Renal pelvis (tissue), 4 donors: ENCODE measurements around the gene SNX1. TPM values are rescaled to one million over a fixed set of nuclear protein-coding genes. Genes with fewer than 3 reads are reported as not detected.
"Not testable (repeated sequence)": the region's sequence is repeated elsewhere in the genome, so short reads cannot be mapped to it uniquely, and the experiment has no call there.

Source experiments
- DNase-seq: peaks from one replicate; pipeline ENCODE4 v3.0.0-alpha.2; 2013
- polyA plus RNA-seq, 3 donors: library from polyadenylated mRNA; unstranded; fragments of 120-200 nt; gene quantifications; one replicate each; pipeline ENCODE4 v1.2.1, GENCODE V29; 2013; ENCODE audit not compliant: insufficient read length in 3 of 3

SNX1 gene
- polyA plus RNA-seq, 3 donors: 103 to 120 (median 114) TPM

DNA sequence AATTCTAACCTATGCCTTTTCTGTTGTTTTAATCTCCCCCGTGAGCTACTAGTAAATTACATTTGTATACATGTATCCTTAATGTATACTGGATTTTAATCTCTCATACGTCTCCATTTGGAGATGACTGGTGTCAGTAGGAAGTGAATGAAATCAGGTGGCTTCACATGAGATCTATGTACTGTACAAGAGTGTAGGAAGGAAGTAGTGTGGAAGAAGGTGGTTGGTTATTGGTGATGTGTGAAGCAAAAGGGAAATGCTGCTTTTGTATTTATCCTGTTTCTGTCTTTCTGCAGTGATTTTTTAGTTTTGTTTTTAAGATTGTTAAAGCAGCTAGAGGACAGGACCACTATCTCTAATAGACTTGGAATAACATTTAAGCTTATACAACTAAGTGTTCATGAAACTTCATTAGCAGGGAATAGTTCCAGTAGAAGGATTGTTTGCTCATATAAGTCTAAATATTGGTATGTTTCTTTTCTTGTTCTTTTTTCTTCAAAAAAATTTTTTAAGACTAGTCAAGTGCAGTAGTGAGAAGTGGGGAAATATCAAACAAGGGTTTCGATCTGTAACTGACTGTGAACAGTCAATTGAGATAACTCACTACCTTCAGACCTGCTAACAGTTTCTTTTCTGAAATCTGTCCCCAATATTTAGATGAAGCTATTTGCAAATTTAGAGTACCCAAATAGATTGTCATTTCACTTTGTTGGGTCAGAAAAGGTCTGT, 15.3 kb downstream of the SNX1 start:
- no peak for DNase-seq

DNA sequence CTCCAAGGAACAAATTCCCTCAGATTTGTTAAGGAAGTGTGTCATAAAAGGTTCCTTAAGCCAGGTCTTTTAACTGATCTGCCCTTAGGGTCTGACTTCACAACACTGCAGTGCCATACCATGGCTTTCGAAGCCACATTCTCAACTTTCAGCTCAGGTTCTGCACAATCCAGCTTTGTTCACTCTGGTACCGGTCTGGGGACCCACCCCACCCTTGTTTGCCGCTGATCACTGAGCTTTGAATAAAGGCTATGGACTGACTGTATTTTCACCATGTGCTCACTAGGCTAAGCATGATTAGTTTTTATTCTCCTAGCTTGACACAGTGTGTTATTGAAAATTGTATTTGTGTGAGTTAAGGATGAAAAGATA, 15.9 kb downstream of the SNX1 start:
- DNase-seq: no peak

DNA sequence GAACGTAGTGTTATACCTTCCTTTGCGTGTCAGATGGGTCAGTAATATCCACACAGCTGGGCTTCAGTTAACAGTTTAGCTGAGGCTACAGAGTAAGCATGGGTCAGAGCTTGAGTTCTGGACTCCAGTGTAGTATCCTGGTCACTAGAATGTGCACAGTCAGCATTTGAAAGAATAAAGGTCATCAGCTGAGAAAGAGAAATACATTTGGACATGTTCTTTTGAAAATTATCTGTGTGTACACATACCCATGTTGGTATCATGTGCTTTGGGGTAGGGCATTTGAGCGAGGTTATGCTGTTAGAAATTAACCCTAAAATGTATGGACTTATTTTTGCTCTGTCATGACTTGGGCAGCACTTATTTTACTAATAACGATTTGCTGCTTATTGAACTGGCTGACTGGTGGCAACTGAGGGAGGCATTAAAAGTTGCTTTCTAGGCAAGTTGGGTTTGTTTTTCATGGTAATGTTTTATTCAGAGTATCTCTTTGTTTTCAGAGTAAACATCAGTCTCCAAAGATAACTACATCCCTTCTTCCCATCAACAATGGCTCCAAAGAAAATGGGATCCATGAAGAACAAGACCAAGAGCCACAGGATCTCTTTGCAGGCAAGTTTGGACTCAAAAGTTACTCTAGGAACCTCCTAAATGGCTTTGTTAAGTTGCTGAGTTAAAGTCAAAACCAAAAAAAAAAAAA, 16.4 kb downstream of the SNX1 start:
- DNase-seq: no peak

DNA sequence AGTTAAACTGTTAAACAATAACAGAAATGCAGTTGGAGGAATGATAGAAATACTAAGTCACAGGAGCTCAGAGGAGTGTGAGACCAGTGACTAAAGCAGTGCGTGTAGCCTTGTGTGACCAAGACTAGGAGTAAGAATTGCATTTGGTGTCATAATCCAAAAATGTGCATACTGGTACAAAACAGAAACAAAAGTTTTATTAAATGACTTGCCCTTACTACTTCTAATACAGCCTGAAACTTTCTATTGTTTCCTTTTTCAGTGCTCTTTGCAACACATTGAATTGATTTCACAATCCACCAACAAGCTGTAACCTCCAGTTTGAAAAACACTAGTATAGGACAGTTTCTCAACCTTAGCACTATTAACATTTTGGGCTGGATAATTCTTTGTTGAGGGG, 17.1 kb downstream of the SNX1 start:
- DNase-seq: no peak

DNA sequence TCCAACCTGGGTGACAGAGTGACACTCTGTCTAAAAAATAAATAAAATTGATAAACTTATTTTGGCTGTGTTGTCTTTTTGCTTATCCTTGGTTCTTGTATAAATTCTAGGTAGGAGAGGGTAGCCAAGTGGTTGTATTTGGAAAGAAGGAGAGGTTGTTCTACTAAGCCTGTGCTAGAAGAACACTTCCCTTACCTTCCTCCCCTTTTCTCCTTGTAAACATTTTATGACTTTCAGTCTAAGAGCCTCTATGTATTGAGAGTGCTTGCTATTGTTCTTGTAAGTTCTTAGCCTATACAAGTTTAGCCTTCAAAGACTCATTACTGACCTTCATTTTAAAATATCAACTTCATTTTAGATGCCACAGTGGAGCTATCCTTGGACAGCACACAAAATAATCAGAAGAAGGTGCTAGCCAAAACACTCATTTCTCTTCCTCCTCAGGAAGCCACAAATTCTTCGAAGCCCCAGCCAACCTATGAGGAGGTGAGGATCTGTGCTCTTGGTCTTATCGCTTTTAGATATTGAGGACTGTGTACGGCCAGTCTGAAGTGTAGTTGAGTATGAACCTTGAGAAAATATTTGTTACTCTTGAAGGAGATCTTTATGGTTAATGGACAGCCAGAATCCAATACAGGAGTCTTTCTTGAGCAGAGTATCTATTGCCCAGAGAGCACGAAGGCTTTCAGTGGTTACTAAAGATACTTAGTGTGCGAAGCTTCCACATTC, 22.1 kb downstream of the SNX1 start:
- DNase-seq: no peak

DNA sequence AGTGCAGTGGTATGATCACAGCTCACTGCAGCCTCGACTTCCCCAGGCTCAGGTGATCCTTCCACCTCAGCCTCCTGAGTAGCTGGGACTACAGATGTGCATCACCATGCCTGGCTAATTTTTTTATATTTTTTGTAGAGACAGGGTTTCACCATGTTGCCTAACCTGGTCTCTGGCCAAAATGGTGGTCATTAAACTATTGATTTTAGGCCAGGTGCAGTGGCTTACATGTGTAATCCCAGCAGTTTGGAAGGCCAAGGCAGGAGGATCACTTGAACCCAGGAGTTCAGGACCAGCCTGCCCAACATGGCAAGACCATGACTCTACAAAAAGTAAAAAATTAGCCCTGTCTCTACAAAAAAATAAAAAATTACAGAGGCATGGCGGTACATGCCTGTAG, 24.5 kb downstream of the SNX1 start:
- not testable (repeated sequence) for DNase-seq

DNA sequence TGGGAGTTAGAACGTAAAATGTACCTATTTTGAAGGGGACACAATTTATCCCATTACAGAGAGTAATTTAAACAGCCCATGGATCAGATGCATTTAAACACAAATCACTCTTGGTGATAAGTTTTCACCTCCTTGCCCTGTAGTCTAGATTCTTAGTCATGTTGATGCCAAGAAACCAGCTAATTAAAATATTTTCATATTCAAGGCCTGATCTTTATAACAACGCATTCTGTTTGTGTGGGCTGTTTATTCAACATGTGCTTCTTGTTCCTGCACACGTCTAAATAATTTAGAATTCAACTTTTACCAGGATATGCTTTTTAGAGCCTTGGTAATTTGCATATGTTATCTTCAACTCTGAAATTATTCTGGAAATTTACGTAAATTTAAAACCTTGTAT, 25.8 kb downstream of the SNX1 start:
- no peak for DNase-seq

DNA sequence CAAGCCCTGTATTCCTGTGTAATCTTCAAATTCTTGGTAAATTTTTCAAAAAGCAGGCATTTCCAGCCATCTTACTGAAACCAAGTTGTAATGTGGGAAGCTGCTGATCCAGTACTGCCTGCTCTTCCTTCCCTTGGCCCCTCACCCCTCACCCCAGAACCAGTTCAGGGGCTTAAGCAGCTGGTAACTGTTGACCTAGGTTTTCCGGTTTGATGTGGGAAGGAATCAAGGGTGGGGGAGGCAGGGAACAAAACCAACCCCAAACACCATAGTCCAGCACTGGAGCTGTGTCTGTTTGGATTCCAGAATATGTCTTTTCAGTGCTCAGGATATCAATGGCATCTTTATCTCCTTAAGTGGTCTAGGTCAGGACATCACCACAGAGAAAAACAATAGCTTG, 26.7 kb downstream of the SNX1 start:
- DNase-seq: no peak

DNA sequence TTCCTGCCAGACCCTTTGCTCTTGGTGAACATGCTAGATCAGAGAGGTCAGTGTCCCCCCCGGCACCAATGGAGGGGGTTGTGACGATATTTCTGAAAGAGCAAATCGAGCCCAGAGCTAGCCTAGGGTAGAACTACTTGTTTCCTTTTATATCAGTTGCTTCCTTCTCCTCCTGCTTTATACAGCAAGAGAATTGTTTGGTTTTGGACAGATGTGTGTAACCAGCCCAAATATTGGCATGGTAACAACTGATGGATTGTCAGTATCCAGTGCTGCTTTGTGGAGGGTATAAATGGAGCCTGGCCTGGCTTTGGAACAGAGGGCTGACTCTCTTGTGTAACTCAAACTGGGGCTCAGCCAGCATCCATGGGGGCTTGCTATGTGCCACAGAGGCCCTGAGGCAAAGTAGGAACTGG, 27.2 kb downstream of the SNX1 start:
- no peak for DNase-seq

DNA sequence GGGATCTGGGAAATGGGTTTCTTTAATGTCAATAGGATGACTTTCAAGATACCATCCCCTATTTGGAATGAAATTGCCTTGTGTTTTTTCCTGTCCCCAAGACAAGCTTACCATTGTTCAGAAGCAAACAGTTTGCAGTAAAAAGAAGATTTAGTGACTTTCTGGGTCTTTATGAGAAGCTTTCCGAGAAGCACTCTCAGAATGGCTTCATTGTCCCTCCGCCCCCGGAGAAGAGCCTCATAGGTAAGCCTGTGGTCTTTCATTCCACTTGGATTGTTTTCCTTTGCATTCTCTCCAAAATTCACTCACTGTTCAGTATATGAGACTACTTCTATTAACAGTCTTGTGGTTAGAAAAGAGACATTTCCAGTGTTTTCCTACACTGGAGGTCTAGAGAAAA, 30.2 kb downstream of the SNX1 start:
- DNase-seq: no peak

DNA sequence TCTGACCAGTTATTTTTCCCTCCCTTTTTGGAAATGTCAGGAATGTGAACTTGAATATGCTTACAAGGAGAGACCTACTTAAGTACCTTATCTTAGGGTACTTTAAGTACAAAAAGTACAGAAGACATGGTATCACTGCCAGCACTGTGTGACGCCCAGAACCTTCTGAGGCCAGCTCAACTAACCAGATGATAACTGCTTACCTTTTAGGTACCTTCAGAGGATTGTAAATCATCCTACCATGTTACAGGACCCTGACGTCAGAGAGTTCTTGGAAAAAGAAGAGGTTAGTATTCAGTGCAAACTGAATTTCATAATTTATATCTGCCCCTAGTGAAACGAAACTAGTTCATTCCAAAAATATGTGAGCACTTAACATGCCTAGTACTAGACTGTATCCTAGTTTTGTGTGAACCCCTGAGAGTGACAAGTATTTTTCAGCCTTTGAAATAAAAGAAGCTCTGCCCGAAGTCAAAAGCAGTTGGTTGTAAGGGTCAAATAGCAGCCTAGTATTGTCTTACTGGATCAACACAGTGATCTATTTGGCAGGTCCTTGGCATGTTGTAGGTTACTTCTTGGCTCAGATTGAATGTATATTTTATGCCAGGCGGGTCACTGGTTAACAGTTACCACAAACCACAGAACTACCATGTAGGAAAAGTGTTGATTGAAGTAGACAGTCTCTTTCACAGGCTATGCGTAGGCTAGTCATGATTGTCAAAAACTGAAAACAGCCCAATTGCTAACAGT, 31.9 kb downstream of the SNX1 start:
- no peak for DNase-seq

DNA sequence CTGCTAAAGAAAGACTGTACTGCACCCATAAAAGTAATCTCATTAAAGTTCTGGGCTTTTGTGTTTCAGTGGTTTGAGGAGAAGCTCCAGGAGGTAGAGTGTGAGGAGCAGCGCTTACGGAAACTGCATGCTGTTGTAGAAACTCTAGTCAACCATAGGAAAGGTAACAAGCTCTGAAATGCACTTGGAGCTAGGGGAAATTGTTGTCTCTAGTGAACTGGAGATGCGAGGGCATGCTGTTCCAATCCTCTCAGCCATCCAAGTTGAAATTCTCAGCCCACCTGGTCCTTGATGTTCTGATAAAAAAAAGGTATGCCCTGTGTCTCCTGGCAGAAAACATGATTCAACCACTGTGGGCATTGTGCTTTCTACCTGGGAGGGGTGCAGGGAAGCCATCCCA, 34.4 kb downstream of the SNX1 start:
- no peak for DNase-seq

DNA sequence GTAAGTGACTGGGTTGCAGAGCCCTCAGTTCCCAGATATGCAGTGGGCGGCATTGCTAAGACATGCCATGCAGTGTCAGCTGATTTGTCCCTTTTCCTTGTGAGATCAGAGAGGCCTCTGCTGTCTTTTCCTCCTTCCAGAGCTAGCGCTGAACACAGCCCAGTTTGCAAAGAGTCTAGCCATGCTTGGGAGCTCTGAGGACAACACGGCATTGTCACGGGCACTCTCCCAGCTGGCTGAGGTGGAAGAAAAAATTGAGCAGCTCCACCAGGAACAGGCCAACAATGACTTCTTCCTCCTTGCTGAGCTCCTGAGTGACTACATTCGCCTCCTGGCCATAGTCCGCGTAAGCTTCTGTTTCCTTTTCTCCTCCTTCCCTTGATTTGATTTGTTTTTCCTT, 35.8 kb downstream of the SNX1 start:
- no peak for DNase-seq

DNA sequence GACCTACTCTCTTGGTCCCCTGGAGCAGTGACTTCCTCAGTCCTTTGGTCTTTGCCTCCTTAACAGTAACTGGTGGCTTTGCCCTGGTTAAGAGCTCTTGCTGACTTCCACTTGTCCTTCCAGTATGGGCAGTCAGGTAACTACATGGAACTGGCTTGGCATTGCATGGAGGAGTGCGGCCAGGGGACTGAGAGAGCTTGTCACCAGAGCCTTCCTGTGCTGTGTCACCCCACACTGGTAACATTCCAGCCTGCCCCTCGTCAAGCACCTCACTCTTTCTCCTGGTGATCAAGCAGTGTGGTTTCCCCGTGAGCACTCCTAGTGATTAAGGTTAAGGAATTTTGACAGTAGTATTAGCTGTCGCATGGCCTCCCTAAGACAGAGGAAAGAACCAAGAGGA, 36.4 kb downstream of the SNX1 start:
- DNase-seq: no peak

DNA sequence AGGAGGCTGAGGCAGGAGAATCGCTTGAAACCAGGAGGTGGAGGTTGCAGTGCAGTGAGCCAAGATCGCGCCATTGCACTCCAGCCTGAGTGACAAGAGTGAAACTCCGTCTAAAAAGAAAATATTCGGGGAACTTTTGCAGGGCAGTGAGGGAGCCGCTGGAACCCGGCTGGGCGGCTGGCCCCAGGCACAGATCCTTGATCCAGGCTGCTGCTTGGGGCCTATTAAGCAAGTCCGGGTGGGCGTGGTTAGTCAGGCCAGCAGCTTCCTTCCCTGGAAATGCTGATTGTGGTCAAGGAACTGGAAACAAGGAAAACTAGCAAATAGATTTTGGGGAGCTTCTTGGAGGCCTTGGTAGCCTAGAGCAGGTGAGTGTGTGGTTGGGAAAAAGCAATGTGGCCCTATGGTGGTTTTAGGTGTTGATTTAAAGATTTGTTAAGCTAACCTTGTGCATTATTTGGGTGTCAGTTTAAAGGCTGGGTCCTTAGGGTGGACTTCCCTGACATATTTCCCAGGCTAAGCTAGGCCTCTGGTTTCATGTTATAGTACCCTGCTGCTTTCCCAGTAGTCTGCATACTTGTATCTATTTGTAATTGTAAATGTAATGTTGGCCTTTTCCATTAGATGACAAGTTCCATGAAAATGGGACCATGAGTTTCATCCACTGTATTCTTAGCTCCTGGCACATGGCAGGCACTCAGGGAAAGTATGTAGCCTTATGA, 38.0 kb downstream of the SNX1 start:
- no peak for DNase-seq

DNA sequence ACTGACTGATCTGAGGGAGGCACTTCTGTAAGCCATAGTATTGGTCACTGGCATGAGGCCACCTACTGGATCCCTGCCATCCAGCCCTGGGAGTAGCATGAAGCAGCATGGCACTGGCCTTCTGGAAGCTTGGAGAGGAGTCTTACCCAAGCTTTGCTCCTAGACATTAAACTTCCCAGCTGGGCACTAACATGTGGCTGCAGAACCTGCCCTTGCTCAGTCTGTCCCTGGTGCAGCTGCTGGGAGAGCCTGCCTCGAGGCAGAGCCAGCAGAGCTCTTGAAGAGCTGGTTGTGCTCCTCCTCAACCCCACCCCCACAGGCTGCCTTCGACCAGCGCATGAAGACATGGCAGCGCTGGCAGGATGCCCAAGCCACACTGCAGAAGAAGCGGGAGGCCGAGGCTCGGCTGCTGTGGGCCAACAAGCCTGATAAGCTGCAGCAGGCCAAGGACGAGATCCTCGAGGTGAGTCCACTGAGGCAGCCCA, 38.6 kb downstream of the SNX1 start:
- DNase-seq: no peak

DNA sequence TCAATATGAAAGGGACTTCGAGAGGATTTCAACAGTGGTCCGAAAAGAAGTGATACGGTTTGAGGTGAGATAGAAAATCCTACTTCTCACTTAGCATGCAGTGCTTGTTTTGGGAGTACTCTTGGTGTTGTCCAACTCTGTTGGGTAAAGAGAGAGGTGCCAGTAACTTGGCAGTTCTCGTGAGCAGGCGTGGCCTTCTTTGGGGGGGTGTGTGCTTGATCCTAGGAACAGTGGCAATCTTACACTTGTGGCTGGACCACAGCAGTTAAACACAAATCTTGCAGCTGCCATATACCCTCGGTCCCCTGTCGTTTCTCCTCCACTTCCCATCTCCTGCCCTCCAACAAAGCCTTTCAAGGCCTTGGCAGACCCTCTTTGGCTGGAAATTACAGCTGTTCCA, 40.6 kb downstream of the SNX1 start:
- DNase-seq: no peak

DNA sequence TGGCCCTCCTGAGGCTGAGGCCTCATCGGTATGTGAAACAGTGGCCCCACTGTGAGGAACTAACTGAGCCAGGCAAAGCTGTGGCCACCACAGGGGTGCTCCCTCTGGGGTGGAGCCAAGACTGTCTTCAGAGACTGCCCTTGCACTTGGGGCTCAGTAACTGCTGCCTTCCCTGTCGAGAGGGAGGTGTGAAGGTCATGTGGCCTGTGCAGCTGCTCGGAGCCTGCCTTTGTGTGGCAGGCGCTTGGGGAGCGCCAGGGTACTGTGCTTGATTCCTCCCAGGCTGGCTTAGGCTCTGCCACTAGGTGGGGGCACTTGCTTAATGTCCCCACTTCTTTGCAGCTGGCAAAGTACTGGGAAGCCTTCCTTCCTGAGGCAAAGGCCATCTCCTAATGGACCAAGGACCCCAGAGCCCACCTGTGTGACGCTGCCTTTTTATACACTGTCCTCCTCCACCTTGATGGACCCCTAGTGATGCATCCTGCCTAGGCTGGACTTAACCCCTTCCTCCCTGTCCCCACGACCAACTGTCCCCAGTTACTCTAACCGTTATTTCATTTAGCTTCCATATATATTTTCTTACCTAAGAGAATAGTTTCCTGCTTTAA, 41.5 kb downstream of the SNX1 start:
- no peak for DNase-seq

DNA sequence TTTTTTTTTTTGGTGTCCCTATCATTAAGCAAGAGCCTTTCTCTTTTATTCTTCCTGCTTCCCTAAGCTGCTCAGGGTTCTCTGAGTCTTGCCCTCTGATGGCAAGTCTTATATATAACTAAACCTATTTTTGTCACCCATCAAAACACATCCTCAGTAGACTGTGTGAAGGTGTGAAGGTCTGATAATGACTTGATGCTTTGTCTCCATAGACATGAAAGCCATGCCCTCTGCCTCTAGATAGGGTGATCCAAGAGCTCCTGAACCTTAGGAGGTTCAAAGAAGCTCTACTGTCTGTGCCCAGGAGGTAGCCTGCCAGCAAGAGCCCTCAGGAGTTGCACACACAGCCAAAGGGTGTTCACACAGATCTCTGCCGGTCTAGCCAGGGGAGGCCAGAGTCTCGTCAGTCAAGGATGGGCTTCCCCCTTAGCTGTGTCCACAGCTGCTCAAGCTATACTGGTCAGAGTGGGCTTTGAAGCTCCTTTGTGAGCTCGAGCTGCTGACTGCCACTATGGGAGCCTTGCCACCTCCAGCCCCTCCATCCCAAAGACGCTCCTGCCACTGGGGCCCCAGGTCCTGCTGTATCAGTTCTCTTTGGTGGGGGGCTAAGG, 42.7 kb downstream of the SNX1 start:
- no peak for DNase-seq

DNA sequence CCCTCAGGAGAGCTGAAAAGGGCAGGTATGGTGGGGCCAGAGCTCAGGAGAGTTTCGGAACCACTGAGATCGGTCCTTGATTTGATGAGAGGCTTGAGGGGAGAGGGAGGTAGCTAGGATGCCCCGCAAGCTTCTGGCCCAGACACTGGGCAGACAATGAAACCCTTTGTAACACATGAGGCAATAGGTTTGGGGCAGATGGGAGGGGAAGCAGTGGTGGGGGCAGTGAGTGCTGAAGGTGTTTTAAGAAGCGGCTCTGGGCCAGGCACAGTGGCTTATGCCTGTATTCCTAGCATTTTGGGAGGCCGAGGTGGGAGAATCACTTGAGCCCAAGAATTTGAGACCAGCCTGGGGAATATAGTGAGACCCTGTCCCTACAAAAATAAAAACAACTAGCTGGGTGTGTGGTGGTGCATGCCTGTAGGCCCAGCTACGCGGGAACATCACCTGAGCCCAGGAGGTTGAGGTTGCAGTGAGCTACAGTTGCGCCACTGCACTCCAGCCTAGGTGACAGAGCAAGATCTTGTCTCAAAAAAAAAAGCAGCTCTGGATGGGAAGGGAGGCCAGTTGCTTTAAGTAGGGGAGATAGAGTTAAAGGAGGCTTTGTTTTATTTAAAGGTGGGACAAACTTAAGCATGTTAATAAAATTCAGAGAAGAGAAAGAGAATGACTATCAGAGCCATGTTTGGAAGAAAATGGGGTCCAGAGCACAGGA, 46.2 kb downstream of the SNX1 start:
- no peak for DNase-seq
